ENCODE data around the gene APCDD1.
"Not testable (repeated sequence)": the region's sequence is repeated elsewhere in the genome, so short reads cannot be mapped to it uniquely, and the experiment has no call there.

The APCDD1 gene

DNA sequence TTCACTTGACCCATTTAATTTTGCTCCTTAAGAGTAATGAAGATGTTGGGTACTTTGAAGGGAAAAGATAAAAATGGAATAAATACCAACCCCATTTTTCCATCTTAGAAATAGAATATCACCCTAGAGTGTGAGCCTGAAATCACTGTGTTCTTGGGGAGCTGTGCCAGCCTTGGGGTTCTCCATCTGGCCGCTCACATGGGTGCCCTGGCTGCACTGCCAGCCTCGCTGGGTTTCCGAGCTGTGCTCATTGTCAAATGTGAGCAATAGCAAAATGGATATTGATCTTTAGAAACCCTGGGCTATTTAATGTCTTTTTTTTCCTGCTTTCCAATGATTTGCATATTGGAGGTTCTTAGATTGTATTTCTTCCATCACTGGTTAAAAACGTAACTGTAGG lies 9.3 kb downstream of the APCDD1 start:
- no peak for DNase-seq

DNA sequence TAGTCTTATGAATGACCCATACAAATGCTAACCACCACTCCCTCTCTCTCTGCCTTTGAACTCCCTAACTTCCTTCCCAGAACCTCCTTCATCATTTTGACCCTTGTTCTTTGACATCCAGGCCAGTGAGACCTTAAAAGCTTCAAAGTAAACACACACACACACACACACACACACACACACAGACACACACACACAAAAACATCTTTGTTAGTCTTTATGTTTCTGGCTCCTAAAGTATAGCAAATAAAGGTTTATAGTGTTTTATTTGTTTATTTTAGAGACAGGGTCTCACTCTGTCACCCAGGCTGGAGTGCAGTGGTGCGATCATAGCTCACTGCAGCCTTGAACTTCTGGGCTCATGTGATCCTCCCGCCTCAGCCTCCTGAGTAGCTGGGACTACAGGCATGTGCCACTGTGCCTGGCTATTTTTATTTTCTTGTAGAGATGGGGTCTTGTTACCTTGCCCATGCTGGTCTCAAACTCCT lies 9.8 kb downstream of the APCDD1 start:
- DNase-seq: not testable (repeated sequence)

DNA sequence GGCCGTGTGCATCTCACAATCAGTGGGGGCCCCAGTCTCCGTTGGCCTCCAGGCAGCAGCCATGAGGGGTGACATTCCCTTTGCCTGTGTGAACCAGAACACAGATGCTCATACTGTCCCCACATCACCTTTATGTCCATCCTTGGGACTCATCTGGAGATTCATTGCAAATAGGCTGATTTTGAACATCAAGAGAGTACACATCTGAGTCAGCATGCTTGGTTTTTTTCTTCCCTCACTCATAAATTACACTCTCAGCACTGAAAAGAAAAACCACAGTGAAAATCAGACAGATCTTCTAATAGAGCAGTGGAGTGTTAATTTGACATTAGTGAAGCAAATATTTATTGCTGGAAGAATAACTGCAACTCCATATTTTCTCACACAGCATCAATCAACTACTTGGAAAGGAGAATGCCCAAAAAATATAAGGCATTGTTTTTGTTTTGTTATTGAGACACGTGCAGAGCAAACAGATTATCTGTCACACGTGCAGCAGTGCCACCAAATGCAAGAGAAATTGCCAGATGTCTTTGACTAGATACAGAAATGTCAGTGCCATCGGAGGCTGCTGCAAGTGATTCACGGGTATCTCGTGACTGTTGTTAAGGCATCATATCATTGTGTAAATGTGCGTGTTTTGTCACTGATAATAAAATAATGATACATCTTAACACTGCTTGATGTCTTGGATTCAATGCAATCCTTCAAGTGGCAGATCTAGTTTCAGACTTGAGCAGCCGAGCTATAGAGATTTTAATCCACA lies 10.9 kb downstream of the APCDD1 start:
- no peak for DNase-seq

DNA sequence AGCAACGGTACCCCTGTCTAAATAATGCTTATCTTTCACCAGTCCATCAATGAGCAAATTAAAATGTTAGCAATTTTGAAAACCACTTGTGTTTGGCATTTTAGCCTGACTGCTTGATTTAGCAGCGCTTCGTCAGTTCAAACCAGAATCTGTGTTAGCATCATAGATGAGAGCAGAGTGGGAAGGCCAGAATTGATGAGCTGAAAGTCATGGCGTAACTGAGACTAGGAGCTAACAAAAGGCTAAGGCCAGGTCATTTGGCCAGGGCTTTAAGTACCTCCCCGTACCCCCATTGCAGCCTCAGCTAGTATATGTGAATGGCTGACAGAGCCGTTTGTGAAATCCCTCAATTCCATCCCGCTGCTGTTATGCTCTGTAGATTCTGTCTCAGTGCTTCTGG lies 16.0 kb downstream of the APCDD1 start:
- no peak for DNase-seq

DNA sequence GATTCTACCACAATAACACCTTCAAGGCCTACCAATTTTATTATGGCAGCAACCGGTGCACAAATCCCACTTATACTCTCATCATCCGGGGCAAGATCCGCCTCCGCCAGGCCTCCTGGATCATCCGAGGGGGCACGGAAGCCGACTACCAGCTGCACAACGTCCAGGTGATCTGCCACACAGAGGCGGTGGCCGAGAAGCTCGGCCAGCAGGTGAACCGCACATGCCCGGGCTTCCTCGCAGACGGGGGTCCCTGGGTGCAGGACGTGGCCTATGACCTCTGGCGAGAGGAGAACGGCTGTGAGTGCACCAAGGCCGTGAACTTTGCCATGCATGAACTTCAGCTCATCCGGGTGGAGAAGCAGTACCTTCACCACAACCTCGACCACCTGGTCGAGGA lies 17.1 kb downstream of the APCDD1 start:
- no peak for DNase-seq

DNA sequence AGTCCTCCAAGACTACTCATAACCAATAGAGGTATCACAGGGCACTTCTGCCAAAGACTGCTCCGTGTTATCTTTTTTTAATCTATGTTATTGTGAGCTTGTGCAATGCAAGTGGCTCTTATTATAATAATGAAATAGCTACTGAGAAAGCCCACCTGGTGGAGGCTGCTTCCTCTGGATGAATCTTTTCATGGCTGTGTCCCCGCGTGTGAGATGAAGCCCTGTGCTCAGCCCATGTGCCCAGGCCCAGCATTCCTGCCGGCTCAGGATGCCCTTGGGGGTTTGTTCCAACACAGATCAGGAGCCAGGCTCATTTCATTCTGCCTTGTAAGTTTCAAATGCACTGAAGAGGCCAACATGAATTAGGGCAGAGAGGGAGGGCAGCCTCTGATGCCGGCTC lies 18.7 kb downstream of the APCDD1 start:
- DNase-seq: no peak

DNA sequence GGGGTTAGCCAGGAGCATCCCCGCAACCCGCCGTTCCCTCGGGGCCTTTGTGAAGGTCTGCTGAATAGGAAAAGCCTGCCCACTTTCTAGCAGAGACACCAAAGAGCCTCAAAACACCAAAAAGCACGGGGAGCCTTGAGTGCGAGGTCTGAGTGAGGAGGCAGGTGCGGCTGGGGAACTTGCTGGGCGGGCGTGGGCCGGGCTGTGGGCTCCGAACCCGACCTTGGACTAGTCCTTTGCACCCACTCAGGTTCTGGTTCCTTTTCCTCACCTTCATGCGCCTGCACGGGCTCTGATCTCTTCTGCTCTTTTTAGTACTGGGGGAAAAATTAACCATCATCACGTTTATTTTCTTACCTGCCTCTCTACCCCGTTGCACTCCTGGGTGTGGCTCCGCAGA lies 19.9 kb downstream of the APCDD1 start:
- no peak for DNase-seq

DNA sequence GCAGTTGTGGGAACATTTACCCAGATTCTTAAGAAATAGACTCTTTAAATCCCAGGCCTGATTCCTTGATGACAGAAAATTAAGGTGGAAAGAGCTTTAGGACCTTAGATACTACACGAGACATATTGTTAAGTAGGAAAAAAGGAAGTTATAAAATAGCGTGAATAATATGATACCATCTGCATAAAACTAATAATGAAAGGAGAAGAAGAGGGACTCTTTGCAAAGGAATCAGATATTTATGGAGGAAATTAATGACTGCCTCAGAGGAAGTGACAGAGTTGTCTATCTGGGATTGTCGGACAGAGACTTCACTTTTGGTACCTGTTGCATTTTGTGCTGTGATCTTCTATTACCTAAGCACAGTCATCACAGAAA lies 20.8 kb downstream of the APCDD1 start:
- DNase-seq: no peak

DNA sequence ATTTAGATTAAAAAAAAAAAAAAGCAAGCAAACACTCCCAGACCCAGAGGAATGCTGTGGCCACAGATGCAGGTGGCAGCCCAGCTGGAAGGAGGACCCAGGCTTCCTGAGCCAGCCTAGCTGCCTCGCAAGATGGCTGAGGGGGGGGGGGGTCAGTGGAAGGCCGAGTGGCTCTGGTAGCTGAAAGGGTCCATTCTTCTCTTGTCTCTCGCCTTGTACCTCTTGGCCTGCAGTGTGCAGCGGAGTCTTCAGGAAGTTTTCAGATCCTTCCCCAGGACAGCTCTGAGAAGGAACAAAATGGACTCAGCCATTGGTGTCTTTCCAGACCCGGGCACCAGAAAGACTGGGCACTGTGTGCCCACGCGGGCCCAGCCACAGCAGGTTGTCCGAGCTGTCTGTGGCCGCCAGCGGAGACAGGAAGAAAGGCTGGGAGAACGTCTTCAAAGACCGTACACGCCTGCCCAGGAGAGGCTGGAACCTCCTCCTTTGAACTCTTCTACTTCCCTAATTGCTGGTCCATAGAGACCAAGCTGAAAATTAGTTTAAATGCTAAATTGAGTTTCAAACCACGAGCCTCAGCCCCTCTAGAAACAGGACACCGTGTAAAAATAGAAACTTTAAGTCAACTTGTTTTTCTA lies 21.3 kb downstream of the APCDD1 start:
- DNase-seq: no peak

DNA sequence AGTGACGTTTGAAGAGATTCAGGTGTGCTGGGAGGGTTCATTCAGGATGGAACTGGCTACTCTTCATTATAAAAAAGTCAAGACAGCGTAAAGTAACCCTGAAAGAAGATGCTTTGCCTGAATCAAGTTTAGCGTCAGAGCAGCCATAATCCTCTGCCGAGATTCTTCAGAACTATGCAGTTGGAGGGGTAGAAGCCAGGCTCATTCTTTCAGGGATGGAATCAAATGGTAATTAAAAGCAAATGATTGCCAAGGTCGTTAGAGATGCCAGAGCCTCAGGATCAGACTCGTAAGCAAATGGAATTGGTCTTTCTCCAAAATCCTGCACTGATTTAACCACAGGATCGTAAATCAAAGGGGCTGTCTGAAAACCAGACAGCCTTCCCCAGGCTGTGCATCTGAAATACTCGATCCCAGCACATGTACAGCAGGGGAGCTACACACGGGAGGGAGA lies 21.9 kb downstream of the APCDD1 start:
- no peak for DNase-seq

DNA sequence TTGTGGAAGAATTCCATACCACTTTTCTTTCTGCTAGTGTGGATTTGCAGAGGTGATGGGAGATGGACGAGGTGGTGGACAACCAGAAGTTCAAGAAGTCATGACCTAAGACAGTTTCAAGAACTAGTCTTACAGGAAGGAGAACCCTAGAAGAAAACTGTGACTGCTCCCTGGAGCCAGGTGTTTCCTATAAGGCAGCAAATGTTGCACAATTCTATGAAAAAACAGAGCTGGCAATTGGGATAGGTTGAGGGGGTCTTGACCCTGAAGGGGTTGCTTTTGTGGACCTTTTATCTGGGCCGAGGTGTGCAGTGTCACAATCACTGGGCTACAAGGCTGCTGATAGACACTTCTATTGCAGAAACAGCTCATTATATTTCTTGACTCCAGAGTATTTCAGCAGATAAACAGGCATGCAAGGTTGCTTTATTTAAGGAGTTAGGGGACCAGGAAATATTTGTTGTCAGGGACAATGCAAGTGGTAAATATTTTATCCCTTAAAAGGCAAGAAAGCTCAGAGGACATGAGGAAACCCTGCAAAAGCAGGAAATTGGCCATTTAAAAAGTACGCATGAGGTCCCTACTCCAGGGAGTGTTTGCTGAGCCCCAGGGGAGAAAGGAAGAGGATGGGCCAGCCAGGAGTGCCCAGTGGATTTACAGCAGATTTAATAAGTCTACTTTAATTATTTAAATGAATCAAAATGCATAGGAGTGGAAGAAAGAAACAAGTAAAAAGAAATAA lies 22.9 kb downstream of the APCDD1 start:
- DNase-seq: no peak

DNA sequence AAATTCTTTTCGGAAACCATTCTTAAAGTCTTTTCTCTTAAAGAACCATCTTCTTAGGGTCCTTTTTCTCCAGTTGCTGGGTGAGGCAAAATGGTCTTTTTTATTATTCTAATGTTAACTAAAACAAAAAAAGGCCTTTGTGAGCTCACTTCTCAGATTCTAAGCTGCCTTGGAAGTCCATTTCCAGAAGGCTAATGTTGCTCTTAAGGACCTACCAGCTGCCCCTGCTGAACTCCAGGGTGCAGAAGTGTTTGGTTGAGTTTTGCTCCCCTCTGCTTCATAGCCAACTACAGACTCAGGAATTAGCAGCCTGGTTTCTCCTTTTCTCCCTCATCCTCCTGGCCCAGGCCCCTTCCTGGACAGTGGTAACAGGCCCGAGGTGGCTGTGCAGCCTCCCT lies 23.4 kb downstream of the APCDD1 start:
- no peak for DNase-seq

DNA sequence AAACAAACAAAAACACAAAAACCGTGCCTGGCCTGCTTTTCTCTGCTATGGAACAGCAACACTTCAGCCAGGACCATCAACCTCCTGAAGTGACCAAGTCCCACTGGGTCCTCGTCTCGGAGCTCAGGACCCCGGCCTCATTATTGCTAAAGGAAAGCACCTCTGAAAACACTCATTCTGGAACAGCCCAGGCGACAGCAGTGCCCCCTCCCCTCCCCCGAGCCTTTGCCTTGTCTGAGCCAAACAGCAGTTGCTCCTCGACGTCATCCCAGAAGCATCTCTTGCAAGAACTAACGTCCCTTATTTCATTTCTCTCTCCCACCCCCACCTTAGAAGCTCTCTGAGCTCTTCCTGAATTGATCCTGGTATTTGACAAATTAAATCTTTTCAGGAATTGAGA lies 27.4 kb downstream of the APCDD1 start:
- DNase-seq: no peak

DNA sequence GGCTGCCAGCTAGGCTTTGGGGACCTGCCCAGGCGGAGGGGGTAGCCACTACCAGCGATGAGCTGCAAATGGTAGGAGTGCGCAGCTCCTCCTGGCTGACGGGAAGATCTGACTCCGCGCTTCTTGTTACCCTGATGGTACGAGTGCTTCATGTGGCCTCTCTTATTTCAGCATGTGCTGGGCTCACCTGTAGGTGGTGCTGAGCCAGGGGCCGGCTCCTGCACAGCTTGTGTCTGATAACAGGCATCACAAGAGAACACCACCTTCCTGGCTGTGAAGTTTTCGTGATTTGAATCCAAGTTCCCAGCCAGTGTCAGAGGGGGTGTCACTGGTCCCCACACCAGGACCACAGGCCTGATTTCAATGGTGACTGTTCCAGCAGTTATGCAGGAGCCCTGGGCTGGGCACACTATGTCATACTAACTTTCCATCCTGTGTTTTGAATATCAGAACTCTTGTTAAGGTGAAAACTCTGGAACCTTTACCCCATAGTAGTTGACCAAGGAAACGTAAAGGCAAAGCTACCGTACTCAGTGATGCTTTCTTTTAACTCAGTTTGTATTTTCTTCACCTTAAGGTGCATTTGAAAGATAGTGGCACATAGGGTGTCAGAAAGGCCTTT lies 28.0 kb downstream of the APCDD1 start:
- no peak for DNase-seq

DNA sequence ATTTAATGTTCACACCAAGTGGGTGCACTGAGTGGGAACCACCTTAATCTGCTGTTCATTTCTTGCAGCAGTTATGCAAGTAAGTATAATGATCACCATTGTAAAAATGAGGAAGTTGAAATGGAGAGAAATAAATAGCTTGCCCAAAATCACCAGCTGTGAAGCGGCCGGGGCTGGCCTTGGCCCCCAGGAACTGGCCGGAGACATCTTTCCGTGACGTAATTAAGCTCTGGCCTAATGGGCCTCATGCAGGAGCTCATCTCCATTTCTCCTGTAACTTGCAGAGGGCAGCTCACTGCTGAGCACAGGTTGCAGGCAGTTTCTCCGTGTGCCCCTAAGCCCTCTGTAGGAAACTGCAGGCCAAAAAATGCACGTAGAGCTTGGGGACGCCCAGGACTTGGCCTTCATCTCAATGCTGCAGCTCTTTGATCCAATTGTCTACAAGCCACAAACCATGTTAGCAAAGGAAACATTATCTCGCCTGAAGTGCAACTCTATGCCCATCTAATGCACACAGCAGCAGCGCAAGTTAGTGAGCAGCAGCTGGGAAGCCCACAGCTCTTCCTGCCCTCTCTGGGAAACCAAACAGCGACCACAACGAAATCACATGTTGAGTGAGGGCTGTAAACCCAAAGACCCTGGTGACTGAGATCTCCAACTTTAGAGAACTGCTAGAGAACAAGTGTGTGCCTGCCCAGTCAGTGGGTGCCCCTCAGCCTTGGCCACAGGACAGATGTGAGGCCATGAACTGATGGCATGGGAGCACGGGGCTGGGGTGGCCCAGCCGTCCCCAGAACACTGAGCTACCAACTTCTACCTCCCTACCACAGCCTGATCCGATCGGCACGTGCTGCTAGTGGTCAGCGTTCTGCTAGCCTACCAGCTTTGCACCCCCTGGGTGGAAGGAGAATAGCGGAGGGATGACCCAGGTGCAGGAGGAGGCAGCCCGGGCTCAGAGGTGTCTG lies 28.8 kb downstream of the APCDD1 start:
- DNase-seq: peak in 1 of 5 donors; percentile 2

DNA sequence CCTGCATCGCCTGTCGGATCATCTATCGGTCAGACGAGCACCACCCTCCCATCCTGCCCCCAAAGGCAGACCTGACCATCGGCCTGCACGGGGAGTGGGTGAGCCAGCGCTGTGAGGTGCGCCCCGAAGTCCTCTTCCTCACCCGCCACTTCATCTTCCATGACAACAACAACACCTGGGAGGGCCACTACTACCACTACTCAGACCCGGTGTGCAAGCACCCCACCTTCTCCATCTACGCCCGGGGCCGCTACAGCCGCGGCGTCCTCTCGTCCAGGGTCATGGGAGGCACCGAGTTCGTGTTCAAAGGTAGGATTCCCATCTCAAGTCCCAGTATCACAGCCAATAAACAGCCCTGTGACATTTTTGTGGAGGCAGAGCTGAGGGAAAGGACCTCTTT lies 31.0 kb downstream of the APCDD1 start:
- DNase-seq: no peak

DNA sequence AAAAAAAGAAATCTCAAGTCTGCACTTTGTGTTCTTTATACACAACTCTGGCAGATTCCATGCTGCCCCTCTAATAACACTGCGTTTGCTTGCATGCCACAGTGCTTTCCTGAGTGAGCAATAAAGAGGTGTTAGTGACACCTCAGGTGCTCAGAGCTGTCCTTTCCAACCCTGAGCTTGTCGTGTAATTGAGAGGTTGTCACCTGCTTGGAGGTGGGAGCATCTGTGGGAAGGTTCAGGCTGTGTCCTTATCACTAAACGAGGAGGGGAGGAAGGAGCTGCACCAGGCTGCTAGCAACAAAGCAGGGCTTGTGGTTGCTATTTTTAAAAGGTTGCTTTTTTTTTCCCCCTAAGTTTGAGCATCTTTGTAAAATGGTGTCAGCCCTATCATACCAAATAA lies 31.9 kb downstream of the APCDD1 start:
- no peak for DNase-seq

DNA sequence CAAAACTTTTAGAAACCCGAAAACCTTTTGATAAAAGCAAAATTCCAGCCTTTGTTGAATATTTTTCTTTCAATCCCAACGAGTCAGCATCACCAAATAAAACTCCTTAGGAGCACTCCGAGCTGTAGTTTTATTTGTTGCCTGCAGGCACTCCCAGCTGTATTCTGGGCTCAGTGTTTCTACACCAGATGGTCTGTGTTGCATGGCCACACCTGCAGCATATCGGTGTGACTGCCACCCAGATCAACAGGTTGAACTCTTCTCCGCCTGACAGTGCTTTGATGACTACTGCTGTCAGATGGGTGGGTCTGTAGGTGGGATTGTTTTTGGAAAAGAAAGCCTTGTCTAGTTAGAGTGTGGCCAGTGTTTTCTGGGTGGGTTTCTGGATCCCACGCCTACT lies 32.7 kb downstream of the APCDD1 start:
- DNase-seq: no peak

DNA sequence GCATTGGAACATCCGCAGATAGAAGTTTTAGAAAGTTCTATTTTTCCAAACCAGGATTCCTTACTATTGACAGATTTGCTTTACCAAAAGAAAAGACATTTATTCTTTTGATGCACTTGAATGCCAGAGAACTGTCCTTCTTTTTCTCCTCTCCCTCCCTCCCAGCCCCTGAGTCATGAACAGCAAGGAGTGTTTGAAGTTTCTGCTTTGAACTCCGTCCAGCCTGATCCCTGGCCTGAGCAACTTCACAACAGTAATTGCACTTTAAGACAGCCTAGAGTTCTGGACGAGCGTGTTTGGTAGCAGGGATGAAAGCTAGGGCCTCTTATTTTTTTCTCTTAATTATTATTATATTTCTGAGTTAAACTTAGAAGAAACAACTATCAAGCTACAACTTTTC lies 33.6 kb downstream of the APCDD1 start:
- no peak for DNase-seq

DNA sequence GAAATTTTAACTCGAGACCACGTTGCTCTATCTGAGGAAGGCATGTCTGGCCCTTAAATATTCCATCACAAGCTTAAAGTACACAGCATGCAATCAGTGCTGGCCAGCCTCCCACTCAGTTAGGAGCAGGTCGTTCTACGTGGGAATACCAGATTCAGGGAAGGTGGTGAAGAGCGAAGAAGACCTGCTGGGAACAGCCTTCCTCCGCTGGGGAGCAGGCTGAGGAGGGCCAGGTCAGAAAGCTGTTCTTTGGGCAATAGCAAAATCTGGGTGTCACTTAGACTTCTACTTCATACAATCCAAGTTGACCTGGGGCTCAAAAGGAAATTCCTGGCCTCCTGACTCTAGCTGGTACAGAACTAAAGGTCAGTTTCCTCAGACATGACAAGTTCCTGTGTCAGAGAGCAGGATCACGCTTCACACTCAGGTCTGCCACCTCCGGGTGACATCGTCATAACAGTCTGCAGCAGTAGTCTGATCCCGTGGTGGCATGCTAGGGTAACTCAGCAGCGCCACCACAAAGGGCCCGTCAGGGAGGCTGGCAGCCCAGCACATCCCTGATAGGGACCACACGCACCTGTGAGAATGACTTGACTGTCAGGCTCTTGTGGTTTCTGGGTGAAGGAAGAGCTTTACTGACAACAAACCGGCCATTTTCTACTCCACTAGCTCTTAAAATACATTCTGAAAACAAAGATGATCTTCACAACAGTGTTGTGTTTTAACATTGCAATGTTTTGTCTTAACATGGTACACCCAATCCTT lies 36.1 kb downstream of the APCDD1 start:
- DNase-seq: peak in 4 of 5 donors; percentile 29 to 73 (median 32)

DNA sequence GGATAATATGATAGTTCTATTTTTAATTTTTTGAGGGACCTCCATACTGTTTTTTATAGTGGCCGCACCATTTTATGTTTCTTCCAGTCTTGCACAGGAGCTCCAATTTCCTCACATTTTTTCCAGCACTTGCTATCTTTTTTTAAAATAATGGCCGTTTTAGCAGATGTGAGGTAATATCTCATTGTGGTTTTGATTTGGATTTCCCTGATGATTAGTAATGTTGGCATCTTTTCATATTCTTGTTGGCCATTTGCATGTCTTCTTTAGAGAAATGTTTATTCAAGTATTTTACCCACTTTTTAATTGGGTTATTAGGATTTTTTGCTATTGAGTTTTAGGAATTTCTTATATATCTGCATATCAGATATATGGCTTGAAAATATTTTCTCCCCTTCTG lies 41.5 kb downstream of the APCDD1 start:
- DNase-seq: no peak

All from T-helper 1 cell (primary cell).